ENCODE data around the gene MAB21L4.

MAB21L4 gene

DNA sequence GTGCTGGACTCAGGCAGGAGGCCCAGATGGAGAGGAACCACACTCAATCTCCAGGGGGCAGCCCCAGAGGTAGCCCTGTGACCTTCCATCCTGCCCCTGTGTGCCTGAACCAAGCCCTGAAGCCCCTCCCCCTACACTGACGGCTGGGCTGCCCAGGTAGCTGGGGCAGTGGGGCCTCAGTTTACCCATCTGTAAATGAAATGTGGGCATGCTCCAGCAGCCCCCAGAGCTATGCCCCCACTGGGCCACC lies 26.0 kb upstream of the MAB21L4 start (continued):
- TF ChIP-seq, protein P1, sequence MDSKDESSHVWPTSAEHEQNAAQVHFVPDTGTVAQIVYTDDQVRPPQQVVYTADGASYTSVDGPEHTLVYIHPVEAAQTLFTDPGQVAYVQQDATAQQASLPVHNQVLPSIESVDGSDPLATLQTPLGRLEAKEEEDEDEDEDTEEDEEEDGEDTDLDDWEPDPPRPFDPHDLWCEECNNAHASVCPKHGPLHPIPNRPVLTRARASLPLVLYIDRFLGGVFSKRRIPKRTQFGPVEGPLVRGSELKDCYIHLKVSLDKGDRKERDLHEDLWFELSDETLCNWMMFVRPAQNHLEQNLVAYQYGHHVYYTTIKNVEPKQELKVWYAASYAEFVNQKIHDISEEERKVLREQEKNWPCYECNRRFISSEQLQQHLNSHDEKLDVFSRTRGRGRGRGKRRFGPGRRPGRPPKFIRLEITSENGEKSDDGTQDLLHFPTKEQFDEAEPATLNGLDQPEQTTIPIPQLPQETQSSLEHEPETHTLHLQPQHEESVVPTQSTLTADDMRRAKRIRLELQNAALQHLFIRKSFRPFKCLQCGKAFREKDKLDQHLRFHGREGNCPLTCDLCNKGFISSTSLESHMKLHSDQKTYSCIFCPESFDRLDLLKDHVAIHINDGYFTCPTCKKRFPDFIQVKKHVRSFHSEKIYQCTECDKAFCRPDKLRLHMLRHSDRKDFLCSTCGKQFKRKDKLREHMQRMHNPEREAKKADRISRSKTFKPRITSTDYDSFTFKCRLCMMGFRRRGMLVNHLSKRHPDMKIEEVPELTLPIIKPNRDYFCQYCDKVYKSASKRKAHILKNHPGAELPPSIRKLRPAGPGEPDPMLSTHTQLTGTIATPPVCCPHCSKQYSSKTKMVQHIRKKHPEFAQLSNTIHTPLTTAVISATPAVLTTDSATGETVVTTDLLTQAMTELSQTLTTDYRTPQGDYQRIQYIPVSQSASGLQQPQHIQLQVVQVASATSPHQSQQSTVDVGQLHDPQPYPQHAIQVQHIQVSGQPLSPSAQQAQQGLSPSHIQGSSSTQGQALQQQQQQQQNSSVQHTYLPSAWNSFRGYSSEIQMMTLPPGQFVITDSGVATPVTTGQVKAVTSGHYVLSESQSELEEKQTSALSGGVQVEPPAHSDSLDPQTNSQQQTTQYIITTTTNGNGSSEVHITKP (tag by site-specific recombination; IDR thresholded peaks at IDR 0.05) = no peak
- TF ChIP-seq ZNF169 (tag by site-specific recombination; IDR thresholded peaks at IDR 0.05) = no peak
- TF ChIP-seq ZNF623 (tag by site-specific recombination; IDR thresholded peaks at IDR 0.05) = no peak
- TF ChIP-seq GLIS1 (tag by site-specific recombination; IDR thresholded peaks at IDR 0.05) = peak; percentile 45
- TF ChIP-seq HOXA7 (CRISPR knock-in tag; IDR thresholded peaks at IDR 0.05; ENCODE audit: borderline replicate concordance) = no peak
- TF ChIP-seq ZBTB17 (tag by site-specific recombination; IDR thresholded peaks at IDR 0.05) = no peak

DNA sequence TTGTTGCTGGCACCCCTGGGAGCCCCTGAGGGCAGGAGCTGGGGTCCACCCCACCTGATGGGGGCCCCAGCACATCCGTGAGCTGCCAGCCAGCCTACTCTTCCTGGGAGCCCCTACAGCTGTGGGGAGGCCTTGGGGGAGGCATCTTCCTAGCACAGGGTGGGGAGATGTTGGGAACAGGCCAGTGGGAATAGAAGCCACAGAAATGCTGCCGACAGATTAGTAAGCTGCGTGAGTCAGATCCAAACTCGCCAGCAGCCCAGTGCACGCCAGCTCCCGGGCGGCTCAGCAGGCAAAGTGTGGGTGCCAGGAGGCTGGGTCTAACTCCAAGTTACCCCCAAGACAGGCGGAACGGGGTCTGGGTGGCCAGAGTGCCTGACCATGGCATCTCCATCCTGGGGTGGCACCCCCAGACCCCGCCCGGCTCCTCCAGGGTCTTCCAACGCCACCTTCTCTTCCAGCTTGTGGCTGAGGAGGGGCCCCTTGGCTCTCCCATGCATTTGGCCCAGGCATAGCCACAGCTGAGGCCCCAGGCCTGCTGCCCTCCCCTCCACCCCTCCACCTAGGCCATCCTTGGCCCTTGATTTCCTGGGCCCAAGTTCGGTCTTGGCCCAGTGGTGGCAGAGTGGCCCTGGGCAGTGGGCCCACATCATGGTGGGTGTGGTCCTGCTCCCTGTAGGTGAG lies 25.5 kb upstream of the MAB21L4 start:
- Histone ChIP-seq H3K27ac (ENCODE audit: extremely low read depth, low read depth, low read length) (no peak overlapping the region), H3K4me3 (ENCODE audit: low read depth, low read length) (no peak overlapping the region), H3K36me3 (ENCODE audit: control insufficient read depth in 2 of 2, insufficient read depth in 1 of 2, low read length in 2 of 2) (no peaks in the 10 kb centered on the region), H3K4me1 (ENCODE audit: control insufficient read depth, insufficient read depth, low read length) (0 out of 2 replicates have a peak, but pooled peaks cover 2% of the 10 kb centered on the region), H3K9me3 (ENCODE audit: control insufficient read depth, insufficient read depth, low read depth, low read length) (no peaks in the 10 kb centered on the region)
- TF ChIP-seq GLIS1 (tag by site-specific recombination; IDR thresholded peaks at IDR 0.05) (peak; percentile 82), ZNF112 (tag by site-specific recombination; IDR thresholded peaks at IDR 0.05) (no peak)
- TF ChIP-seq, protein P2, sequence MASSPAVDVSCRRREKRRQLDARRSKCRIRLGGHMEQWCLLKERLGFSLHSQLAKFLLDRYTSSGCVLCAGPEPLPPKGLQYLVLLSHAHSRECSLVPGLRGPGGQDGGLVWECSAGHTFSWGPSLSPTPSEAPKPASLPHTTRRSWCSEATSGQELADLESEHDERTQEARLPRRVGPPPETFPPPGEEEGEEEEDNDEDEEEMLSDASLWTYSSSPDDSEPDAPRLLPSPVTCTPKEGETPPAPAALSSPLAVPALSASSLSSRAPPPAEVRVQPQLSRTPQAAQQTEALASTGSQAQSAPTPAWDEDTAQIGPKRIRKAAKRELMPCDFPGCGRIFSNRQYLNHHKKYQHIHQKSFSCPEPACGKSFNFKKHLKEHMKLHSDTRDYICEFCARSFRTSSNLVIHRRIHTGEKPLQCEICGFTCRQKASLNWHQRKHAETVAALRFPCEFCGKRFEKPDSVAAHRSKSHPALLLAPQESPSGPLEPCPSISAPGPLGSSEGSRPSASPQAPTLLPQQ (tag by site-specific recombination; IDR thresholded peaks at IDR 0.05) = 0 out of 2 replicates have a peak, but pooled peaks have one; percentile 19
- POLR2A ChIA-PET = no interaction called here
- CTCF ChIA-PET = no interaction called here

DNA sequence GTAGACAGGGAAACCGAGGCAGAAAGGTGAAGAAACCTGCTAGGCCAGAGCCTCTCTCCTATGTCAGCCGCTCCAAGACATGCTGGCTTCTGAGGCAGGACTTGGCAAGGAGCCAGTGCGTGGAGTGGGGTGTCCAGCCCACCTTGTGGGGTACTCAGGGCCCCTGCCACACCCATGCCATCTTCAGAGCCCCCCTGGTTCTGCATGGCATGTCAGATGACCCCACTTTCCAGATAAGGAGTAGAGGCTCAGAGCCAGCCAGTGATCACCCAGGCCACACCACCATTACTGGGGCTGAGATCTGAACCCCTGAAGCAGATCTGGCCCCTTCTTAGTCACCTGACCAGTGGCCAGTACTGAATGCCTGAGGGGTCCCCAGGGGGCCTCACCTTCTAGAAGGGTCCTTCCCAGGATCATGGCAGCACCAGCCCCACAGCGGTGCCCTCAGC lies 24.9 kb upstream of the MAB21L4 start:
- H3K4me3 ChIP-seq (ENCODE audit: low read depth, low read length) = no peak overlapping the region
- H3K9me3 ChIP-seq (ENCODE audit: control insufficient read depth, insufficient read depth, low read depth, low read length) = no peaks in the 10 kb centered on the region
- H3K4me1 ChIP-seq (ENCODE audit: control insufficient read depth, insufficient read depth, low read length) = 0 out of 2 replicates have a peak, but pooled peaks cover 2% of the 10 kb centered on the region
- ChIA-PET CTCF (no interaction called here), POLR2A (no interaction called here)
- no peak overlapping the region for H3K27ac ChIP-seq (ENCODE audit: extremely low read depth, low read depth, low read length)
- H3K36me3 ChIP-seq (ENCODE audit: control insufficient read depth in 2 of 2, insufficient read depth in 1 of 2, low read length in 2 of 2) = no peaks in the 10 kb centered on the region
- TF ChIP-seq ZNF624 (tag by site-specific recombination; IDR thresholded peaks at IDR 0.05) (no peak), ZEB2 (tag by site-specific recombination; IDR thresholded peaks at IDR 0.05) (no peak), ZNF391 (tag by site-specific recombination; IDR thresholded peaks at IDR 0.05; ENCODE audit: borderline replicate concordance, low read depth) (no peak), ZNF530 (tag by site-specific recombination; IDR thresholded peaks at IDR 0.05; ENCODE audit: low read depth) (no peak), ZNF677 (tag by site-specific recombination; IDR thresholded peaks at IDR 0.05) (no peak), ZNF132 (tag by site-specific recombination; IDR thresholded peaks at IDR 0.05; ENCODE audit: borderline replicate concordance) (no peak), PRDM1 (tag by site-specific recombination; IDR thresholded peaks at IDR 0.05) (no peak), YY1 (tag by site-specific recombination; IDR thresholded peaks at IDR 0.05) (no peak), ZNF174 (tag by site-specific recombination; IDR thresholded peaks at IDR 0.05) (no peak), ZNF2 (tag by site-specific recombination; IDR thresholded peaks at IDR 0.05) (no peak), YY2 (tag by site-specific recombination; IDR thresholded peaks at IDR 0.05) (no peak), RBAK (tag by site-specific recombination; IDR thresholded peaks at IDR 0.05) (no peak), ZNF10 (tag by site-specific recombination; IDR thresholded peaks at IDR 0.05) (no peak), ZNF37A (tag by site-specific recombination; IDR thresholded peaks at IDR 0.05) (no peak), ZNF140 (tag by site-specific recombination; IDR thresholded peaks at IDR 0.05) (no peak), KLF16 (tag by site-specific recombination; IDR thresholded peaks at IDR 0.05) (no peak)
- TF ChIP-seq, protein P3, sequence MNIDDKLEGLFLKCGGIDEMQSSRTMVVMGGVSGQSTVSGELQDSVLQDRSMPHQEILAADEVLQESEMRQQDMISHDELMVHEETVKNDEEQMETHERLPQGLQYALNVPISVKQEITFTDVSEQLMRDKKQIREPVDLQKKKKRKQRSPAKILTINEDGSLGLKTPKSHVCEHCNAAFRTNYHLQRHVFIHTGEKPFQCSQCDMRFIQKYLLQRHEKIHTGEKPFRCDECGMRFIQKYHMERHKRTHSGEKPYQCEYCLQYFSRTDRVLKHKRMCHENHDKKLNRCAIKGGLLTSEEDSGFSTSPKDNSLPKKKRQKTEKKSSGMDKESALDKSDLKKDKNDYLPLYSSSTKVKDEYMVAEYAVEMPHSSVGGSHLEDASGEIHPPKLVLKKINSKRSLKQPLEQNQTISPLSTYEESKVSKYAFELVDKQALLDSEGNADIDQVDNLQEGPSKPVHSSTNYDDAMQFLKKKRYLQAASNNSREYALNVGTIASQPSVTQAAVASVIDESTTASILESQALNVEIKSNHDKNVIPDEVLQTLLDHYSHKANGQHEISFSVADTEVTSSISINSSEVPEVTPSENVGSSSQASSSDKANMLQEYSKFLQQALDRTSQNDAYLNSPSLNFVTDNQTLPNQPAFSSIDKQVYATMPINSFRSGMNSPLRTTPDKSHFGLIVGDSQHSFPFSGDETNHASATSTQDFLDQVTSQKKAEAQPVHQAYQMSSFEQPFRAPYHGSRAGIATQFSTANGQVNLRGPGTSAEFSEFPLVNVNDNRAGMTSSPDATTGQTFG (tag by site-specific recombination; IDR thresholded peaks at IDR 0.05; ENCODE audit: borderline replicate concordance) = no peak
- TF ChIP-seq, protein P4, sequence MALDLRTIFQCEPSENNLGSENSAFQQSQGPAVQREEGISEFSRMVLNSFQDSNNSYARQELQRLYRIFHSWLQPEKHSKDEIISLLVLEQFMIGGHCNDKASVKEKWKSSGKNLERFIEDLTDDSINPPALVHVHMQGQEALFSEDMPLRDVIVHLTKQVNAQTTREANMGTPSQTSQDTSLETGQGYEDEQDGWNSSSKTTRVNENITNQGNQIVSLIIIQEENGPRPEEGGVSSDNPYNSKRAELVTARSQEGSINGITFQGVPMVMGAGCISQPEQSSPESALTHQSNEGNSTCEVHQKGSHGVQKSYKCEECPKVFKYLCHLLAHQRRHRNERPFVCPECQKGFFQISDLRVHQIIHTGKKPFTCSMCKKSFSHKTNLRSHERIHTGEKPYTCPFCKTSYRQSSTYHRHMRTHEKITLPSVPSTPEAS (tag by site-specific recombination; IDR thresholded peaks at IDR 0.05) = no peak
